ENCODE data around the gene SEC22B.
"Not testable (repeated sequence)": the region's sequence is repeated elsewhere in the genome, so short reads cannot be mapped to it uniquely, and the experiment has no call there.

The SEC22B gene

DNA sequence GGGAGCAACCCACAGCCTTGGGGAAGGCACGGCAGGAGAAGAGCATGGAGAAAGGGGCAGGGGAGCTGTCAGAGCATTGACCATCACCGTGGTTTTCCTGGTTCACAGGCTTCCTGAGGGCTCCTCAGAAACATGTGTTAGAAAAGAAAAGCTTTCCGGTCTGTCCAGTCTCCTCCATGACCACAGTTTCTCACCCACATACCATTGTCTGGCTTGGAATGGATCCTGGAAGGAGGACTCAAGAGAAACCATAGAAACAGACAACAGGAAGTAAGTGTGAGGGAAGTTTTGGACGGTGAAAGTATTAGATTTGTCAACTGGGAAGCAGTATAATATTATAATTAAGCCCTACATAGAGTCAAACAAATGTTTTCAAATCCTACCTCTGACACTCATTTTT is 55.8 kb downstream of the SEC22B start:
- not testable (repeated sequence) for DNase-seq

DNA sequence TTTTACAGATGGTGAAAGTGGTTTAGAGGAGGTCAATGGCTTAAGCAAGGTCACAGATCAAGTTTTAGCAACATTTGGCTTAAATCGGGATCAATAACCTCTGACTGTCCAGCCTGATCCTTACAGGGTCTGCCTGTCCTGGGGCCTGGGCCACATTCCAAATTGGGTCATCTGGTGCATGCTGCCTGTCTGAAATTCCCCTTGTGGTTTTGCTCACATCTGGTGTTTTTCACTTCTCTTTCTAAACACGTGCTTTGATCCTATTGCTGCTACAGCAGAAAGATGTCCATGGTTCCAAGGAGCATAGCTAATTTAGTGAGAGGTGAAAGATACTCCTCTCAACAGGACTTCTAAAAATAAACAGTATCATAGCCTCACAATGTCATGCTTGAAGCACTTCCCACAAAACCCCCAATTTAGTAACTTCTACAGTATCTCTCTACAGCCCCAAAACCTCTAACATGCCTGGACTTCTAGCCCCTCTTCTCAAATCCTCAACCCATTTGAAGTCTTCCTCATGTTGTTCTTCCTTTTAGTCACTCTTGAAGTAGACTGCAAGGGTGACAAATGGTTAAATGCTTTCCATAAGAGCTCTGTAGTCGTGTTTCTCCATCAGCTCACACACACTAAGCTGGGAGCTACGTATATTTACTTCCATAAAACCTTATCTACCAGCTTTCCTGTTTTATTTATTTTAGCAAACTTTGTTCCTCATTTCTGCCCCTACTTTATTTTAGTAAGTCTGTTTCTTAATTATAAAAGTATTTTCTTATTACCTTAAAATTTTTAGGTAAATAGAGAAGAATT is 58.7 kb downstream of the SEC22B start:
- not testable (repeated sequence) for DNase-seq

DNA sequence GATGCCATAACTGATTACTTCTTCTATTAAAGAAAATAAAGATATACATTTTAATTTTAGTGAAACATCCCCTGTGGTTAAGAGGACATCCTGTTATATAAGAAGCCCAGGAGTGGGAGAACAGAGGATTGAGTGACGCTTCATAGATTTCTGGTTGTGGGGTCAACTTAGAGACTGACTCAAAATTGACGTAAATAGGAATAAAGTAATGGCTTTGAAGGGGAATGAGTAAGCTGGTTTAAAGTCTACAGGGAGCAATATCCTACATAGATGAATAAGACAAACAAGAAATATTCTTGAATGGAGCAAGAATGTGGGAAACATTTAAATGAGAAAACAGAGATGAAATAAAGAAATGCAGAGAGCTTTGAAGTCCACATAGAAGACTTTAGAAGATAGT is 60.2 kb downstream of the SEC22B start:
- DNase-seq = not testable (repeated sequence)

DNA sequence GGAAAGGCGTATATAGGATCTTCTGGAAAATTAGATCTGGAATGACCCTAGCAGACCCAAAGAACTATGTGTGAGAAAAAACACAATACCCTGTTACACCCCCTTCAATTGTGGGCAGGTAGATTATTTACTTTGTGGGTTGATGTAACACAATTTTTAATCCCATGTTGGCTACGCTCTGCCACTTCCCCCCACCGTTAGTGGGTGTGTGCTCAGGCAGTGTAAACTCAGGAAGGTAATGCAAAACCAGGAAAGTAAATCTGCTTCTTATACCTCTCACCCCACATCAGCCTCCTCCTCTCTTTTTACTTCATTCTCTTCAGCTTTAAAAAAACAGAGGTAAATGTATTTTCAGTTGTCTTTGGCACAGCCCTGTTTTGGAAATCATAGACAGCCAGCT is 63.2 kb downstream of the SEC22B start:
- DNase-seq = not testable (repeated sequence)

DNA sequence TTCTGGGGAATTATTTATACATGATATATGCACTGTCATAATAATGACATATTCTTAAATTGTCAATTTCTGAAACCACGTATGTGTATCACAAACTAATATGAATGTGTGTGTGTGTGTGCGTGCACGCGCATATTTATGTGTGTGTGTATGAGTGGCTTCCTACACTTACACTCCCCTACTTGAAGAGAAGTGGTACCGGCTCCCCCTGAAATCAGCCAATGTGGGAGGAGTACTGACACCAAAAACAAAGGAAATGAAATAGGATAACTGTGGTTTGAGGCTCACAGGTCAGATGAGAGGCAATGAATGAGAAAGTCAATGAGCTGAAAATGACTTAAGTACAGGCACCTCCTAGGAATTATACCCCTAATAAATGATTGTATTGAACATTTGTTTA is 64.1 kb downstream of the SEC22B start:
- DNase-seq = not testable (repeated sequence)

DNA sequence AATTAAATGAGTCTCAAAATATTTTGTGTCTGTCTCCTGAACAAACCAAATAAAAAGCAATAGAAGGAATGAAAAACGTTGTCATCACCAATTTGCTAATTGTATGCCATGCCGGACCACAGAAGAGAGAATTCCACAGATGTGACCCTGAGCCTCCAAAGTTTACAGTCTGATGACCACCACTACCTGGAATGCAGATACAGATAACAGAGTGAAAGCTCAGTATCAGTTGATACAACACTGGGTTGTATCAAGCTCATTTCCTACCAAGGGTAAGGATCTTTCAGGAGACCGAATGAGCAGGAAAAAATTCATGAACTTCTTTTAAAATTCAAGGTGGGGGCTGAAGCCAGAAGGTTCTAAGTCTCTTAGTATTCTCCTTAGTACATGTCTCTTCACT is 64.5 kb downstream of the SEC22B start:
- DNase-seq = not testable (repeated sequence)

DNA sequence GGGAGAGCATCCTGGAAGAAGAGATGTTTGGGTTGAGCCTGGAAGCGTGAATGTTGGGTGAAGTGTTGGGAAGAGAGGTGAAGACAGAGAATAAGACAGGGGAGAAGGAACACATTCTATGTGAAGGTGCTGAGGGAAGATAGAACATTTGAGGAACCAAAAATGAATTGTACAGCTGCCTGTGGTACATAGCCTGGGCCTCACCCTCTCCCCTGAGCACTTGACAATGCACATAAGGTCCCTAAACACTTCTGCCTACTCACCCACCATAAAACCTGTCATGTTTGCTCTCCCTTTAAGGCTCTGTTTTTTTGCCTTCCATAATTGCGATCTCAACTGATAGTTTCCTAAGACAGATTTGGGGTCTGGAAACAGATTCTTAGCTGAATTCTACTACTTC is 65.3 kb downstream of the SEC22B start:
- not testable (repeated sequence) for DNase-seq

DNA sequence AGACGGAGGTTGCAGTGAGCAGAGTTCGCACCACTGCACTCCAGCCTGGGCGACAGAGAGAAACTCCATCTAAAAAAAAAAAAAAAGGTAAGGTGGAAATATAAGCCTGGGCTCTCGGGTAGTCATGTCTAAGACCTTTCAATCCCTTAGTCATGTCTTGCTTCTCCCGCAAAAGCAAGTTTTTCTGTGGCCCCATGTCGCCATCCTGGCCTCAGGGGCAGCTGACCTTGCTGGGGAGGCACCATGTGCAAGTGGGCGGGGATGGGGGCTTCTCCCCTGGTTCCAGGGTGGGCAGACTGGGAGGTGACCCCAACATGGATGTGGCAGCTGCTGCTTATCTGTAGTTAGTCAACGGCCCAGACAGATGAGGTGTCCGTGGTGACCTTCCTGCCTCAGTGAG is 66.7 kb downstream of the SEC22B start:
- DNase-seq = not testable (repeated sequence)

DNA sequence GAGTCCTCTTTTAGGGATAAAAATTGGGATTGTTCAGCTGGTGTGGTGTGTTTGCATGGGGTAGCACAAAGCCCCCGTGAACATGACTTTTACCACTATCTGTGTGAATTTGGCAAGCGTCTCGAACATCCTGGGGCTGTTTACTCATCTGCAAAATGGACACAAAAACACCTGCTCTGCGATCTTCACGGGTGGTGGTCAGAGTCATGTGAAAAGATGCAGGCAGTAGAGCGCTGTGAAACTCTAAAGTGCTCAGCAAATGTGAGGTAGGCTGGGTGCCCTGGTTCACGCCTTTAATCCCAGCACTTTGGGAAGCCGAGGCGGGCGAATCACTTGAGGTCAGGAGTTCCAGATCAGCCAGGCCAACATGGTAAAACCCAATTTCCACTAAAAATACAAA is 67.1 kb downstream of the SEC22B start:
- not testable (repeated sequence) for DNase-seq

DNA sequence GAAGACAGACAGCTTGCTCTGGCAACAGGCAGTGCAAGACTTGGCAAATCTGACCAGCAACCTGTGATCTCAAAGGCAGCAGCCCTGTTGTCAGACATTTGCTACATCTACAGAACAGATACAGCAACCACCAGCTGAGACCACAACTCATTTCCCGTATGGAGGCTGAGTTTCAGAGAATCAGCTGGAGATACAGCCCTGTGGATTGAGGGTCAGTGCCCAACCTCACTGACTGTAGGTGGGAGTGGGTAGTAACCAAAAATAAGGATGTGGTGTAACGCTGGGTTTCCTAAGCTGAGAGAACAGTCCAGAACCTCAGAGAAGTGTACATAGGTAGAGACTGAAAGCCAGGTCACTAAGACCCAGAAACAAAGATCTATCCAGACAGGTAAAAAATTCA is 71.0 kb downstream of the SEC22B start:
- not testable (repeated sequence) for DNase-seq

DNA sequence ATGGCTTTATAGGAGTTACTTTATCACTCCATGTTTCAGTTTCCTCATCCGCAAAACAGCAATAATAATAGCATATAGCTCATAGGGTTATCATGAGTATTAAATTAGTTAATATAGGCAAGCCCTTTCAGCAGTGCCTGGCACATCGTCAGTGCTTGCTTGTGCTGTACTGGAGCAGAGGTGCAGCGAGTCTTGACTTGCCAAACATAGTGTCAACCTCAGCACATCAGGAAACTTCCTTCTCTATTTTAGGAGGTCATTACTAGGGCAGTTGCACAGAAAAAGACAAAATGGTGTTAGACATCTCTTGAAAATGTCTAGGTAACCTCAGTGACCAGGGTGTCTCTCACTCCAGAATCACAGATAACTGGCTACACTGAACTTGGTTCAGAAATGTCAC is 72.6 kb downstream of the SEC22B start:
- DNase-seq = not testable (repeated sequence)

DNA sequence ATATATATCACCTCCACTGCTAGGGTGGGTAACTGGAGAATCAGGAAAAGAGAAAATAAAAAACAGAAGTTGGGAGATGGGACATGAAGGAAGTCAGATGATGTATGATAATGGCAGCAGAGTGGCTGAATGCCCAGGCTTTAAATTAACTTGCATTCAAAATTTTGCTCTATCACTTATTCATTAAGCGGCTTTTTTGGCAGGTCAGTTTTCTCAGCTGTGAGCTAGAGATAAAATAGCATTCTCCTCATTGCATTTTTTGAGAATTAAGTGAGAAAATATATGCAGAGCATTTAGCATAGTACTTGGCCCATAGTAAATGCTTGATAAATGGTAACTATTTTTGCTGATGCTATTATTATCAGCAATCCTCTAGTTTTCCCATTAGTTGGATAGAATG is 74.7 kb downstream of the SEC22B start:
- not testable (repeated sequence) for DNase-seq

Measured in anterior cingulate cortex (tissue), 58 donors.